HG03045 (cell line): ENCODE data around the gene ZMAT3.

Experiments
- ATAC-seq: cut with Tn5 transposase; IDR thresholded peaks from one replicate; pipeline ENCODE4 v1.9.1; 2021; ENCODE audit warnings: mild to moderate bottlenecking, moderate library complexity; ENCODE audit not compliant: unreplicated experiment

Gene ZMAT3

GRCh38 chr3:179027326-179027900 lies 44.2 kb downstream of the ZMAT3 start:
- no peak for ATAC-seq

- no peak for ATAC-seq
Observed at GRCh38 chr3:179026636-179027035, 45.0 kb downstream of the ZMAT3 start.

GRCh38 chr3:179021119-179021903 lies 50.3 kb downstream of the ZMAT3 start:
- ATAC-seq: no peak

DNA sequence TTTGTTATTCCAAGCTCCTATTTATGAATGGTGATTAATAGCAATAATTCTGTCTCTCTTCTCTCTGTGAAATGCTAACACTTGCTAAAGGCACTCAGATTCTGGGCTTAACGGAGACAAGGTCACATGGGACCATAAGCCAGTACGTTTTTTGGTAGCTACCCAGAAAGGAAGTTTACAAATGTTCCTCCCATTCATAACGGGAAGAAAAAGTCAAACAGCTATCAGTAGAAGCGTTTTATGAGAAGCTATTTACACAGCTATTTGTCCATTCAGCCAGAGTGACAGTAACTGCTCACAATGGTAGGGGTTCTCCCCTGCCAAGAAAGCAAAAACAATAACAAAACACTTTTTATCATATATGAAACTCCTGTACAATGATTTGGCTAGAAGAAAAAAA lies 51.5 kb downstream of the ZMAT3 start:
- ATAC-seq: no peak

DNA sequence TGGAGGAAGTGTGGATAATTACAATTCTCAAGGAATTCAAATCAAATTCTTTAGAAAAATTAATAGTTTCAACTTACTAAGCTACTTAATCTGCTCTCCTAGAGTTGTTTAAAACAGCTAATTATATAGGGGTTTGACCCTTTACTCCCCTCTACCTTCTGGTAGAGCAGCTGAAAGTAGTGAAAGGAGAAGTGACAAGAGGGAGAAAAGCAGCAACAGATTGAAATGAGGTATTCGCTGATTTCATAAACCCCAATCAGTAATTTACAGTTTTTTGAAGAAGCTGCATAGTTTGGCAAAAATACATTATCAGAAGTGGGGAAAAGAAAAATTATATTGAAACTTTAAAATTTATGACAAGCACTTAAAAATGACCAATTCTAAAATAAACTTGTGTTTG lies 52.8 kb downstream of the ZMAT3 start:
- ATAC-seq: no peak

DNA sequence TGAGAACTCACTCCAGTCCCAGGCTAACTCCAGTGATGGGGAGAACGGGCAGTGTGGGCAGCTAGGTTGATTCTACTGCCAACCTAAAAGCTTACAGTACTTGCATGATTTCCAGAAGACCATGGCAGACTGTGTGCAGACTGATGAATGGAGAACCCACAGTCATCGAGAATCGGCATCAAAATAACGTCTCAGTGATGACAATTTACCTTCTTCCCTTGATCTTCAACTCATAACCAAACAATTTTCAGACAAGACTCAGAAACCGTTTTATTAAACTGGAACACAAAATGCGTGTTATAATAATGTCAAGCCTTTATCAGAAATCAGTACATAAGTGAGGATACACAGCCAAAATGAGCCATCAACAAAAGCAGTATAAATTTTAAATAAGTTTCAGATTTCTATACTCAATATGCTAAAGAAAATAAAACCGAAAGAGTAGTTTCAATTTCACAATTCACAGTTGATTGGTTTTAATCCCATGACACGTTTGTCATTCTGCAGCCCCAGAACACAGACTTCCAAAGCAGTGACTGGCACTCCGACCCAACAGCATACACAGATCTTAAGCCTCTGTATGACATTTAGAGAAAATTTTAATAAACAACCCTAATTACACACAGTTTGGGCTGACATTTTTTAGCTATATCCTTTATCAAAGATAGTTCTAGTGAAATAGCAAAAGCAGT lies 54.5 kb downstream of the ZMAT3 start:
- peak; percentile 68 for ATAC-seq

DNA sequence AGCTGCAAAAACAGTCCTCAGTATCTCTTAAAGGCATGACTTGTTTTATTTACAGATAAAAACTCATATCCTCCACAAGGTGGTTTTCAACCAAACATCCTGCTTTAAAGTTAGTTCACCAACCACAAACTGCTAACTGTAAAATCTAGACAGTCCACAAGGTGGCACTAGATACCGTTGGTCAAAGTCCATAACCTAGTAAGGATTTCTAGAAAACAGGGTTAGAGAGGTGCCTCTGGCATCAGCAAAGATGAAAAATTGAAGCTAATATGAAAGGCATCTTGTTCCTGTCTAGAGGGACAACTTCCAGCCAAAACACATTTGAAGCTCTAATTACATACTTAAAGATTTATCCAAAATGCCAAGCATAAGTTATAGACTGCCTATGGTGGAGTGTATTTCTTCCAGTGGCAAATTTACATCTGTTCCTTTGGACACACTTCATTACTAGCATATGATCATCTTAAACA lies 56.0 kb downstream of the ZMAT3 start:
- ATAC-seq: peak; percentile 66

GRCh38 chr3:179005706-179006105 lies 65.9 kb downstream of the ZMAT3 start:
- no peak for ATAC-seq

DNA sequence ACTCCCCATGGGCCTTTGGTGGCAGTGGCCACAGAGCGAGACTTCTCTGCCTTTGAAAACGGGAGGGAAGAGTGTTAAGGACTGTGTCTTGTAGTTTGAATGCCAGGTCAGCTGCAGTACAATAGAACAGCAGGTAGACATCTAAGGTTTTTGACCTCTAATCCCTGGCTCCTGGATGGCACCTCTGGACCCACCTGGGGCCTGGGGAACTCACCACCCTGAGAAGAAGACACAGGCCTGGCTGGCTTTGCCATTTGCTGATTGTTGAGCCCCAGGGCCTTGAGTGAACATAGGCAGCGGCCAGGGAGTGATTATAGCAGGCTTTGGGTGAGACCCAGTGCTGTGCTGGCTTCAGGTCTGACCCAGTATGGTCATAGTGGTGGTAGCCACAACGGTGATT lies 66.4 kb downstream of the ZMAT3 start:
- no peak for ATAC-seq

GRCh38 chr3:179000659-179001058 lies 71.0 kb downstream of the ZMAT3 start:
- ATAC-seq: no peak

DNA sequence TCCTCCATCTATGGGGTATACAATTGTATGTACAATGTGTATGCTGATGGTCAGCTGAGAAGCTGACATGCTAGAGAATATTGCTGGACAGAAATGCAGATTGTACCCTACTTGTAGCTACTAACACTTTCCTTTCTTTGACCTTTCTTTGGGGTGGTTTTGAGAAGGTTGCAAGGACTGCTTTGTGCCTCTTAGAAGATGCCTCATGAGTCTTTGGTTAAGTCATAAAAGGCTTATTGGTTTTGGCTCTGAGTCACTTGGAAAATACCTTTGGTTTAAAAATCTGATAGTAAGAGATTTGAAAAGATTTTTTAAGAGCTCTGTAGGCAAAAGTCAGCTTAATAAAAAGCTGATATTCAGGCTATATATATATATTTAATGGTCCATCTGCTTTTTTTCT lies 71.5 kb downstream of the ZMAT3 start:
- peak; percentile 72 for ATAC-seq

DNA sequence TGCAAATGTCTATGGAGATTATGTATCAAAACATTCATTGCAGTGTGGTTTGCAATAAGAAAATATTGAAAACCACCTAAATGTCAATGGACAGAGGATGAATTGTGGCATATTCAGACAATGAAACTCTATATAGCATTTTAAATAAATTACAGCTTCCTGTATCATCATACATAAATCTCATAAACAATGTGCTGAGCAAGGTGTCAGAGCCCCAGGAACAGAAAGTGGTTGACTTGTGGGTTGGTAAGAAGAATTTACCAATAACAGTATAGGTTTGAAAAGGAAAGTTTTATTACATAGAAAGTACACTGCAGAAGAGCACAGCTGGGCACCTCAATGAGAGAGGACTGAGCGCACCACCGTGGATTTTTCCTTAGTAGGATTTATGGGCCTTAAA lies 75.2 kb downstream of the ZMAT3 start:
- ATAC-seq: no peak

GRCh38 chr3:178990293-178990692 lies 81.3 kb downstream of the ZMAT3 start:
- ATAC-seq: no peak

DNA sequence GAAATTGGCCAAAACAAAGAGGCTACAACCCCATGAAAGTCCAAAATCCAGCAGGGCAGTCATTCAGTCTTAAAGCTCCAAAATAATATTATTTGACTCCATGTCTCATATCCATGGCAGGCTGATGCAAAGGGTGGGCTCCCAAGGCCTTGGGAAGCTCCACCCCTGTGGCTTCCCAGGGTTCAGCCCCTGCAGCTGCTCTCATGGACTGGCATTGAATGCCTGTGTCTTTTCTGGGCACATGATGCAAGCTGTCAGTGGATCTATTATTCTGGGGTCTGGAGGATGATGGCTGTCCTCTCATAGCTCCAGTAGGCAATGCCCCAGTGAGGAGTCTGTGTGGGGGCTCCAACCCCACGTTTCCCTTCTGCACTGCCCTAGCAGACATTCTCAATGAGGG lies 81.8 kb downstream of the ZMAT3 start:
- no peak for ATAC-seq

- no peak for ATAC-seq
Observed at GRCh38 chr3:178987745-178988144, 83.9 kb downstream of the ZMAT3 start.

GRCh38 chr3:178986456-178986855 lies 85.2 kb downstream of the ZMAT3 start:
- no peak for ATAC-seq

DNA sequence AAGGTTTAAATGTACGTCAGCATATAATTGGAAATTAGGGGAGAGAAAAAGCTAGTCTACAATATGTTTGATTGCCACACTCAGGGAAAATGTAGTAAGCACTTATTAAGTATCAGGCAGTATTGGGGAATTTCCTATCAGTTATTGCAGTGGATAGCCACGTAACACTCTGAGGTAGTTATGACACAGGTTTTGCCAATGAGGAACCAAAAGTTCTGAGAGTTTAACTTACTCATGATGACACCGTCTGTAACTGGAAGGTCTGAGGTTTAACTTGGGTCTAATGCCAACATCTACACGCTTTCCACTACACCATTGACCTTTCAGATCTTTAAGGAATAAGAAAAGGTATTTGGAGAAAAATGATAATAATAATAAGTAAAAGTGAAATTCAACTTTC lies 89.5 kb downstream of the ZMAT3 start:
- peak; percentile 94 for ATAC-seq

DNA sequence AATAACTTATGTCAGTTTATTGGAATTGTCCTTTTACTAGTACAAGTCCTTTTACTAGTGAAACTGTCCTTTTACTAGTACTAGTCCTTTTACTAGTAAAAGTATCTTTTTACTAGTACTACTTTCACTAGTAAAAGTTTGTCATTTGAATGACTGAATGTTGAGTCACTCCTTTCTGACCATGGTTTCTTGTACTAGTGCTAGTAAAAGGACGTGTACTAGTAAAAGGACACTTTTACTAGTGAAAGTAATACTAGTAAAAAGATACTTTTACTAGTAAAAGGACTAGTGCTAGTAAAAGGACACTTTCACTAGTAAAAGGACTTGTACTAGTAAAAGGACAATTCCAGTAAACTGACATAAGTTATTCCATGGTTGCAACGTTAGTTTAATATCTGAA lies 96.3 kb downstream of the ZMAT3 start:
- ATAC-seq: no peak

- ATAC-seq: no peak
Observed at GRCh38 chr3:178971614-178972013, 100.0 kb downstream of the ZMAT3 start.

DNA sequence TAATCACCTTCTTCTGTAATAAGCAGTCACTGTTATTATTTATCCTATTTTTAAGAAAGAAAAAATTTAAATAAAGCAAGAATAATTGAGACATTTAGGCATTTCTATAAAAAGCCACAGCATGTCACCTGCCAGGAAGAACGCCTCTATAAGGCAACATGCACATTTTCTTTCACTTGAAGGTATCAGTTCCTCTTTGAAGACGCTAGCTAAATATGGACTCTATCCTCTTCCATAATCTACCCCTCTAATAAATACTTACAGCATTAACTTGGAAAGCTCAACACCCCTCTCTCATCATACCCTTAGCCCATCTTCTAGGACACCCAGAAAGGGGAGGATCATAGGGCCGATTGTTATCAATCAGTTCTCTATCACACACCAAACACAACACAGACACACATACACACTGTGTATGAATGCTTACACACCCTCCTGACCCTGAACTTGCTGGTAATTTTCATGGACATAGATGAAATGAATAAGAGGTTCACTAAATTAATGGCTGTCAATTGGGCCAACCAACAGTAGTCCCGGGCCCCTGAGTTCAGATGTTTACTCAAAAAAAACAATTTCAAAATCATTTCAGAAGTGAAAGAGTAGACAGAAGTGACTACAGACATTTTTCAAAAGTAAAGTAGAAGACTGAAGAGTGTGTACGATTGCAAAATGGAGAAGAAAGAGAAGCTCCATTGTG lies 102.5 kb downstream of the ZMAT3 start:
- peak; percentile 84 for ATAC-seq
